Astrocyte of the spinal cord (primary cell): Measurements from ENCODE around the gene DDX39A.

Experiments
- DNase-seq: peaks from one replicate; pipeline ENCODE4 v3.0.0; 2011; ENCODE audit warnings: low read depth, low spot score
- H3K4me3 ChIP-seq: 2 replicates; pipeline ENCODE4 v1.5.1; 2011; ENCODE audit warnings: low read depth, mild to moderate bottlenecking, low read length, moderate library complexity
- in situ Hi-C: cut with HindIII; loops from 2 replicates; pipeline ENCODE4 v1.10.0; 2017; ENCODE audit warnings: low sequenced_read_pairs
- TF ChIP-seq, protein P1 (sequence below): IDR thresholded peaks from 2 replicates; pipeline ENCODE4 v1.5.1; 2012; ENCODE audit warnings: low read depth, mild to moderate bottlenecking, low read length, inconsistent platforms

The DDX39A gene

DNA sequence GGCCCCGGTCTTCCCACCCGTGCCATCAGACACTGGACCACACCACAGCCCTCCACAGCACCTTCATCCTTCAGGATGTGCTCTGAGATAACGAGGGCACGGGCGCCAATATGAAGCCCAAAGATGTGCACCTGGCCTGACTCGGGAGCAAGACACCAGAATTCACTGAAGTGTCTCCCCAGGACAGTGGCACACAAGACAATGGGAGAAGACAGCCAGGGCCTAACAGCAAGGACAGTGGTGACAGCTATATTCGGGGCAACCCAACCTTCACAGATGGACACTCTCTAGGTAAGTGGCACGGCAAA lies 7.2 kb downstream of the DDX39A start:
- TF ChIP-seq, protein P1, sequence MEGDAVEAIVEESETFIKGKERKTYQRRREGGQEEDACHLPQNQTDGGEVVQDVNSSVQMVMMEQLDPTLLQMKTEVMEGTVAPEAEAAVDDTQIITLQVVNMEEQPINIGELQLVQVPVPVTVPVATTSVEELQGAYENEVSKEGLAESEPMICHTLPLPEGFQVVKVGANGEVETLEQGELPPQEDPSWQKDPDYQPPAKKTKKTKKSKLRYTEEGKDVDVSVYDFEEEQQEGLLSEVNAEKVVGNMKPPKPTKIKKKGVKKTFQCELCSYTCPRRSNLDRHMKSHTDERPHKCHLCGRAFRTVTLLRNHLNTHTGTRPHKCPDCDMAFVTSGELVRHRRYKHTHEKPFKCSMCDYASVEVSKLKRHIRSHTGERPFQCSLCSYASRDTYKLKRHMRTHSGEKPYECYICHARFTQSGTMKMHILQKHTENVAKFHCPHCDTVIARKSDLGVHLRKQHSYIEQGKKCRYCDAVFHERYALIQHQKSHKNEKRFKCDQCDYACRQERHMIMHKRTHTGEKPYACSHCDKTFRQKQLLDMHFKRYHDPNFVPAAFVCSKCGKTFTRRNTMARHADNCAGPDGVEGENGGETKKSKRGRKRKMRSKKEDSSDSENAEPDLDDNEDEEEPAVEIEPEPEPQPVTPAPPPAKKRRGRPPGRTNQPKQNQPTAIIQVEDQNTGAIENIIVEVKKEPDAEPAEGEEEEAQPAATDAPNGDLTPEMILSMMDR: no peak
- no peak for DNase-seq
- in situ Hi-C loops: no loop called here
- no peak overlapping the region for H3K4me3 ChIP-seq

DNA sequence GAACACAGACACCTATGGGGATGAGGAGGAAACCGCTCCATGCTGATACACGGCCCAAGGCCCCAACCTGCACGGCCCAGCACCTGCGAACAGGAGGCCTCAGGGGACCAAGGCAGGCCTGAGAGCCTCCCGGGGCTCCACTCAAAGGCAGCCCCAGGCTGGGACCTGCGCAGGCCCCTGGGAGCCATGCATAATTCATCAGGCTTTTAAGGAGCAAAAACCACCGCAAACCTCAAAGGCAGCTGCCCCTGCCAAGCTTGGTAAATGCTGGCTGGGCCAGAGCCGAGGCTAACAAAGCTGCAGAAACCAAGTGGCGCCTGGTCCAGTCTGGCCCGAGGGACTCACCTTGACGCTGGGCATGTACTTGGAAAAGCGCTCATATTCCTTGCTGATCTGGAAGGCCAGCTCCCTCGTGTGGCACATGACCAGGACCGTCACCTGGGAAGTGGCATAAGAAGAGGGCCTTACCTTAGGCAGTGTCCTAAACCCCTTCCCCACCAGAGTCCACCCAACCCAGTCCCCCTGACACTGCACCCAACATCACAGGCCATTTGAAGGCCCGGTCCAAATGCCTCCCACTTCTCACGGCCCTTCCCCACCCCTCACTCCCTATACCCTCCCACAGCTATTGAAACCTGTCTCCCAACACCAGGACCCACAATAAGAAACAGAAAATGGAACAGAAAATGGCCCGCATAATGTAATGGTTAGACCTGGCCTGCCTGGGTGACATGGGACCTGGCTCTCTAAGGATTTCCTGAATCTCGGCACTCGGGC lies 7.8 kb downstream of the DDX39A start:
- in situ Hi-C loops: no loop called here
- TF ChIP-seq, protein P1: no peak
- no peak overlapping the region for H3K4me3 ChIP-seq
- DNase-seq: no peak

DNA sequence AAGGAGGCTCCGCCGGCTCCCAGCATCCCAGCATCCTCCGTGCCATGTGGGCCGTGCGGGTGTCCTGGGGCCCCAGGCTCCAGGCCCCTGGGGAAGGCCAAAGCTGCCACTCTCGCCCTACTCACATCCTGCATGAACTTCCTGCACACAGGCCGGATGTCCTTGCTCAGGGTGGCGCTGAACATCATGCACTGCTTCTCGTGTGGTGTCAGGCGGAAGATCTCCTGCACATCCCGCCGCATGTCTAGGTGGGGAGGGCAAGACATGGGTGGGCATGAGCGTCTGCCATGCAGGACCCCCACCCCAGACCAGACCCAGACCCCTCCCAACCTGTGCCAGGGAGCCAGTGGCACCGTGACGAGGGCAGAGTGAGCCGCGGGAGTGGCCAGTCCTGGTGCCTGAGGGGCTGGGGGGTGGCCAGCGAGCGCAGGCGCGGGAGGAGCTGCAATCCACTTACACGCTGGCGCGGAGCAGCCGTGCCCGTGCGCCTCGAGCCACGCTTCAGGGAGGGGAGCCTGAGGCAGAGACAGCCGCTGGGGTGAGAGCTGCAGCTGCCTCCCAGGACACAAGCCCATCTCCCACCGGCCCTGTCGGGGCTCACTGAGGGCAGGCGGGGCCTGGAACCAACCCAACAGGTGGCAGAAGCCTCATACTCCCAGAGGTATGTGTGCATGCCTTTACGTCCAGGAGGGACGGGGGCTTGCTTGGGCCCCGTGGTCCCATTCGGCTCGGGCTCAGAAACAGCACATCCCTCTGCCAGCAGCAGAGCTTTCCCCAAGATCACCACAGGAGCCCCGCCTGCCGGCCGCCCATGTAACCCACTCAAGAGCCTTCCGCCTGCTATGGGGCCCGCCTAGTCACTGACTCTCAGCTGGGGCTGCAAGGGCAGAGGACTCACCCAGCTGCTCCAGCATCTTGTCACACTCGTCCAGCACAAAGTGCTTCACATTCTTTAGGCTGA lies 8.8 kb downstream of the DDX39A start:
- no peak for DNase-seq
- in situ Hi-C loops: no loop called here
- H3K4me3 ChIP-seq: no peak overlapping the region
- TF ChIP-seq, protein P1: no peak

DNA sequence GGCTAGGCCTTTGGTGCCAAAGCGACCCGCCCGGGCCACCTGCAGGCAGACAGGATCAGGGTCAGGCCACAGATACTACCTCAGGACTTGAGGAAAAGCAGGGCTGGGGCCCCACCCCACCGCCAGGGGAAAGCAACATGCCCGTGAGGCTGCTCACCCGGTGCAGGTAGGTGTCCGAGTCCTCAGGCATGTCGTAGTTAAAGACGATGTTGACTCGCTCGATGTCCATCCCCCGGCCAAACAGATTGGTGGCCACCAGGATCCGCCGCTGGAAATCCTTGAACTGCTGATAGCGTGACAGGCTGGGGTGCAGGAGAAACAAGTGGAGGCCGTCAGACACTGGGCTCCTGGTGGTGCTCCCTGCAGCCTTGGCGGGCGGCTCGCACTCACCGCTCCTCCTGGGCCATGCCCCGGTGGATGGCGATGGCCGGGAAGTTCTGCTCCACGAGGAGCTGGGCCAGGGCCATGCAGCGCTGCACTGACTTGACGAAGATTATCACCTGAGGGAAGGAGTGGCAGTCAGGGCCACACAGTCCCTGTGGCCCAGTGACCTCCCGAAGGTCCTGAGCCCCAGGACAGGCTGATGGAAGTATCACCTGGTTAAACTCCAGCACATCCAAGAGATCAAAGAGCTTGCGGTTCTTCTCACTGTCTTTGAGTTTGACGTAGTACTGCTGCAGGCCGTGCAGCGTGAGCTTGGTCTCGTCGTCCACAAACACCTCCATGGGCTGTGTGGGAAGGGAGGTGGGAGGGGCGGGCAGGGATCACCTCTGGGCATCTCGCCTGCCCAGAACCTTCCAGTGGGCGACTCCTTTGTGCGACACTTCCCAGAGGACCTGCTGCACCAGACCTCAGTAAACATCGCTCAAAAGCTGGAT lies 9.8 kb downstream of the DDX39A start:
- no peak for DNase-seq
- H3K4me3 ChIP-seq: no peak overlapping the region
- TF ChIP-seq, protein P1: no peak
- in situ Hi-C loops: no loop called here

DNA sequence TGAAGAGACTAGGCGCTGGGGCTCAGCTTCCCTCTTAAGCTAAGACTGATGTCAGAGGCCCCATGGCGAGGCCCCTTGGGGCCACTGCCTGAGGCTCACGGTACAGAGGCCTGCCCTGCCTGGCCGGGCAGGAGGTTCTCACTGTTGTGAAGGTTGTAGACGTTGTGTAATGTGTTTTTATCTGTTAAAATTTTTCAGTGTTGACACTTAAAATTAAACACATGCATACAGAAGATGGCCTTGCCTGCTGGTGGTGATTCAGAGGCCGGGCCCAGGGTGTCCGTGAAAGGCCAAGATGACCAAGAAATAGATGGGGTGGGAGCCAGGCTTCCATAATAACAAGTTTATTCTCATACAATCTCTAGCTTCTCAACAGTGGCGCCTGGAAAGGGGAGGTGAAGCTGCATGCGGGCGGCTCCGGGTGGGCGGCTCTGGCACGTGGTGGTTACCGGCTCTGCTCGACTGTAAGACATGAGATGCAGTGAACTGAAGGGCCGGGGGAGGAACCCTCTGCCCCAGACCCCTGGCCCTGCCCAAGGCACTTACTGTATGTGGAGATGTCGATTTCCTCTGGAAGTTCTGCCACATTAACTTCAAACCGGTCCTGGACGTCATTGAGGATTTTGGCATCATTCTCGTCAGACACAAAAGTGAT lies 10.5 kb downstream of the DDX39A start:
- TF ChIP-seq, protein P1: no peak
- in situ Hi-C loops: no loop called here
- no peak overlapping the region for H3K4me3 ChIP-seq
- no peak for DNase-seq
